Small intestine (tissue), 16 donors: ENCODE results near the gene FBF1. TPM values are rescaled to one million over a fixed set of nuclear protein-coding genes. Genes with fewer than 3 reads are reported as not detected.
A peak's percentile ranks its signal among the peaks of the same experiment; 100 is the strongest.

Experiments
- DNase-seq, 2 donors: peaks; one replicate each; pipeline versions ENCODE4 v3.0.0 to v3.0.0-alpha.2; 2013
- FAIRE-seq: peaks from 2 replicates; lab custom pipeline; 2012; peaks lifted over from hg19 to GRCh38; lab: Jason Lieb, UNC
- H3K27ac ChIP-seq, 3 donors: one replicate each; pipeline ENCODE4 v1.5.1; 2013; ENCODE audit warnings: low read length in 2 of 3, mild to moderate bottlenecking in 2 of 3, control low read depth in 1 of 3, inconsistent platforms in 1 of 3, low read depth in 1 of 3, moderate library complexity in 1 of 3
- H3K27me3 ChIP-seq, 3 donors: one replicate each; pipeline ENCODE4 v1.6.1; 2013; ENCODE audit warnings: low read length in 3 of 3, inconsistent platforms in 1 of 3; ENCODE audit not compliant: control insufficient read depth in 3 of 3, insufficient read depth in 3 of 3
- H3K36me3 ChIP-seq, 3 donors: one replicate each; pipeline ENCODE4 v1.6.1; 2013; ENCODE audit warnings: low read length in 3 of 3, inconsistent platforms in 1 of 3, low read depth in 1 of 3, mild to moderate bottlenecking in 1 of 3, moderate library complexity in 1 of 3; ENCODE audit not compliant: control insufficient read depth in 3 of 3, insufficient read depth in 2 of 3
- H3K4me1 ChIP-seq, 3 donors: one replicate each; pipeline ENCODE4 v1.6.1; 2013; ENCODE audit warnings: low read length in 2 of 3, inconsistent platforms in 1 of 3, low read depth in 1 of 3, mild to moderate bottlenecking in 1 of 3, moderate library complexity in 1 of 3; ENCODE audit not compliant: control insufficient read depth in 3 of 3, insufficient read depth in 2 of 3
- H3K4me3 ChIP-seq, 3 donors: one replicate each; pipeline ENCODE4 v1.5.1; 2013; ENCODE audit warnings: low read length in 3 of 3, control low read depth in 1 of 3, inconsistent platforms in 1 of 3, low read depth in 1 of 3, mild to moderate bottlenecking in 1 of 3, moderate library complexity in 1 of 3
- H3K9me3 ChIP-seq, 2 donors: one replicate each; pipeline ENCODE4 v1.6.1; 2013; ENCODE audit warnings: low read depth in 1 of 2, low read length in 1 of 2; ENCODE audit not compliant: control insufficient read depth in 2 of 2, insufficient read depth in 1 of 2
- WGBS, 3 donors: extraction: QIAGEN DNeasy Blood & Tissue Kit; methylation state at CpG; one replicate each; pipeline ENCODE4 v1.1.7; 2013; 5-methylcytosine and 5-hydroxymethylcytosine counted together
- long read RNA-seq, 10 donors: transcript quantifications; one replicate each; lab custom pipeline, GENCODE V29; 2026
- polyA plus RNA-seq, 4 donors: library from polyadenylated mRNA; stranded (reverse) in 3 of 4; unstranded in 1 of 4; fragments of 200-250 nt in 3 of 4; fragments of 120-200 nt in 1 of 4; gene quantifications; one replicate each; pipeline versions ENCODE4 v1.2.1 to v1.2.3, GENCODE V29; 2013
- donor health status: healthy with polysubstance abuse.
- donor health status: control.
- donor health status: control.
- donor health status: Bipolar disorder and iron deficiency.
- donor health status: healthy.

Gene FBF1, protein sequence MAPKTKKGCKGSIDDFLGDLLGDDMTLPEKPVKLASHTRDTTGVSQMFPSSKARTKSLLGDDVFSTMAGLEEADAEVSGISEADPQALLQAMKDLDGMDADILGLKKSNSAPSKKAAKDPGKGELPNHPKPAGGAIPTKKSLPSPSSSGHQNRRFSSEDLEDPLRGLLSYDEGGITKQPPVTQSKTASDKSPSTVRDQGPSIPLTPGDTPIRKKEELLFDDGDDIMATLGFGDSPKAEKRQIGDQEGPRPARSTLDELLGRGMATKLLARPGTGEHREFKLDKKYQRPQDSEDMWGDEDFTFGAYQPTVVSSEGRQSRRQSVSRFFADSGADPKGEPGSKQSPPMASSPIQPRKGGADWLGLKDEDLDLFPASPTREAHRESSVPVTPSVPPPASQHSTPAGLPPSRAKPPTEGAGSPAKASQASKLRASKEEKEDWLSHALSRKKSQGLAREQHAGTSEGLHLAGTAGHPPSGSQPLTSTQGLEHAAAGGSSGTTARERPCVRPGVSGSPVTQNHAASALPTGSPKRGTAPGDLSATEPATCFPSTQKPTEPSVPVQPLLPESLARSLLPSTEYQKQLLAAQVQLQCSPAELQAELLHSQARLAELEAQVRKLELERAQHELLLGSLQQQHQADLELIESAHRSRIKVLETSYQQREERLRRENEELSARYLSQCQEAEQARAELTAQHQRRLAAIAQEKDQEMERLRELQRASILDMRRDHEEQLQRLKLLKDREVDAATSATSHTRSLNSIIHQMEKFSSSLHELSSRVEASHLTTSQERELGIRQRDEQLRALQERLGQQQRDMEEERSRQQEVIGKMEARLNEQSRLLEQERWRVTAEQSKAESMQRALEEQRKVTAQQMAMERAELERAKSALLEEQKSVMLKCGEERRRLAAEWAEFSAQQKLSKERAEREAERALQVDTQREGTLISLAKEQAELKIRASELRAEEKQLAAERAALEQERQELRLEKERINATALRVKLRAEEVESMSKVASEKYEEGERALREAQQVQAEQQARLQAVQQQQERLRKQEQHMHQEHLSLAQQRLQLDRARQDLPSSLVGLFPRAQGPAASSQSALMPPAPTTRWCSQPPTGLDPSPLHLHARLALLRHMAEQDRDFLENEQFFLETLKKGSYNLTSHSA
- 10 to 100 TPM in 1 of 4 donors, 1 to 10 TPM in 3; 2.2 to 45.7 (median 5.4) TPM for polyA plus RNA-seq
- long read RNA-seq, donor 1: 0 reads
- long read RNA-seq, donor 2: 0 reads
- long read RNA-seq, donor 3: 0 reads
- long read RNA-seq, donor 4: 0 reads
- long read RNA-seq, donor 5: 0 reads
- long read RNA-seq, donor 6, partial matches to known transcripts: 6 of 6 reads
- long read RNA-seq, donor 6, other reads (novel, unspliced or antisense): 0 of 6 reads
- long read RNA-seq, donor 7: 0 reads
- long read RNA-seq, donor 8: 0 reads
- long read RNA-seq, donor 9: 0 reads
- long read RNA-seq, donor 10: 0 reads

DNA sequence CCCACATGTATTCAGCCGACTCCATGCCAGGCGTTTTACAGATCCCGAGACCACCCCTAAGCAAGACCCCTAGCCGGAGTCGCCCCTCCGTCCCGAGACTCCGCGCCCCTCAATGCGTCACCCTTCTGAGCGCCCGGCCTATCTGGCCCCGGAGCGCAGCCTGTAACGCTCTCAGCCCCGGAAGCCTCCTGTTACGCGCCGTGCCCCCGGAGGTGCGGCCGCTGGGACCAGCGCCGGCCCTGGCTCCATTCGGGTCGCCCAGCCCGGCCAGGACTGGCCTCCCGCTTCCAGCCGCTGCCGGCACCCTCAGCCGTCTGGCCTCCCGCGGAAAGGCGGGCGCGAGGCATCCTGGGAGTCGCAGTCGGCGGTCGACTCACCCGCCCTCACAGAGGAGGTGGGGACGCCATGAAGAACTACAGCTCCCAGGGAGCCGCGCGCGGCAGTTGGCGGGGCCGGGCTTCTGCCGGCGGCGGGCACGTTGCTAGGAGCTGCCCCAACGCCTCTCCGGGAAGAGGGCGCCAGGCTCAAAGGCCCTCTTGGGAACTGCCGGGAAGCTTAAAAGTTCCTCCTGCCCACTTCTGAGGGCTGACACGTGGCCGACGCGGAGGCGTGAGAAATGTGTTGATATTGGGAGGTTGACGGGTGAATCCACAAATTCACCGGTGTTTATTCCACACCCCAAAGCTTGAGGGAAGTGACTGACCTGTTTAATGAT is at the start of gene FBF1:
TSS of gene FBF1 (minus strand) at position 316 of the 715 bp plus-strand sequence. CDS start 2,893 bp downstream, outside the sequence.
- peak within 1 kb of the TSS; percentile 66 to 95 (median 86) for H3K4me3 ChIP-seq
- WGBS, 3 donors: 0% methylated on average over 55 to 63 of the region's 63 CpGs
- H3K27me3 ChIP-seq: no peaks in the 10 kb centered on the region
- DNase-seq: peak; percentile 96 to 97
- peaks cover 0 to 8% (median 0%) of the 10 kb centered on the region in 3 donors for H3K4me1 ChIP-seq
- no peak for FAIRE-seq
- H3K9me3 ChIP-seq: no peaks in the 10 kb centered on the region
- H3K36me3 ChIP-seq: peaks cover 2 to 19% (median 2%) of the 10 kb centered on the region in 3 donors
- H3K27ac ChIP-seq: peak within 1 kb of the TSS; percentile 12 to 74 (median 72)

DNA sequence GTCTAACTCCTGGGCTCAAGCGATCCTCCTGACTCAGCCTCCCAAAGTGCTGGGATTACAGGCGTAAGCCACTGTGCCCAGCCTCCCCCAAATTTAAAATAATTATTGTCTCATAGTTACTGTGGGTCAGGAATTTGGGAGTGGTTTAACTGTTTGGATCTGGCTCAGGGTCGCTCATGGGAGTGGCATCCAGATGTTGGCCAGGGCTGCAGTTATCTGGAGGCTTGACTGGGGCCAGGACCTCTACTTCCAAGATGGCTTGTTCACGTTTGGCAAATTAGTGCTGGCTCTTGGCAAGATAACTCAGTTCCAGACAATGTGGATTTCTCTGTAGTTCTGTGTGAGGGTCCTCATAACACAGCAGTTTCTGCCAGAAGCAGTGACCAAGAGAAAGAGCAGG is 46.2 kb upstream of the FBF1 start:
- H3K9me3 ChIP-seq: no peaks in the 10 kb centered on the region
- peaks cover 0 to 20% (median 3%) of the 10 kb centered on the region in 3 donors for H3K4me1 ChIP-seq
- peaks cover 3 to 43% (median 5%) of the 10 kb centered on the region in 3 donors for H3K36me3 ChIP-seq
- no peak overlapping the region for H3K4me3 ChIP-seq
- FAIRE-seq (no peak), DNase-seq (no peak)
- WGBS, 3 donors: 82 to 90% (median 83%) methylated on average over 4 of the region's 4 CpGs
- no peaks in the 10 kb centered on the region for H3K27me3 ChIP-seq
- no peak overlapping the region for H3K27ac ChIP-seq

DNA sequence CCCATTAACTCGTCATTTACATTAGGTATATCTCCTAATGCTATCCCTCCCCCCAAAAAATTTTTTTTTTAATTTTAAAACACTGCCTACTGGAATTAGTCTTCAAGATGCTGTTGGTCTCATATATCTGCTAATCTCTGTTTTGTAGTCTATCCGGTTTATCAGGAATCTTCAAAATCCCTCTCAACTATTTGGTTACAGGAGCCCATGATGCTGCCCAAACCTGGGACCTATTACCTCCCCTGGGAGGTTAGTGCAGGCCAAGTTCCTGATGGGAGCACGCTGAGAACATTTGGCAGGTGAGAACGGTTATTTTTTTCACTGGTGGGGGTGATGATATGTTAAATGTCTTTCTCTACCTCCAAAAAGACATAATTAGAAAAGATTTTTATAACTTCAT is 45.1 kb upstream of the FBF1 start:
- Histone ChIP-seq H3K9me3 (no peaks in the 10 kb centered on the region), H3K27me3 (no peaks in the 10 kb centered on the region), H3K4me1 (peaks cover 0 to 28% (median 3%) of the 10 kb centered on the region in 3 donors), H3K4me3 (no peak overlapping the region), H3K36me3 (peaks cover 2 to 35% (median 3%) of the 10 kb centered on the region in 3 donors), H3K27ac (no peak overlapping the region)
- no peak for FAIRE-seq
- WGBS, 3 donors: 88 to 96% (median 92%) methylated on average over 4 of the region's 4 CpGs
- DNase-seq: no peak

DNA sequence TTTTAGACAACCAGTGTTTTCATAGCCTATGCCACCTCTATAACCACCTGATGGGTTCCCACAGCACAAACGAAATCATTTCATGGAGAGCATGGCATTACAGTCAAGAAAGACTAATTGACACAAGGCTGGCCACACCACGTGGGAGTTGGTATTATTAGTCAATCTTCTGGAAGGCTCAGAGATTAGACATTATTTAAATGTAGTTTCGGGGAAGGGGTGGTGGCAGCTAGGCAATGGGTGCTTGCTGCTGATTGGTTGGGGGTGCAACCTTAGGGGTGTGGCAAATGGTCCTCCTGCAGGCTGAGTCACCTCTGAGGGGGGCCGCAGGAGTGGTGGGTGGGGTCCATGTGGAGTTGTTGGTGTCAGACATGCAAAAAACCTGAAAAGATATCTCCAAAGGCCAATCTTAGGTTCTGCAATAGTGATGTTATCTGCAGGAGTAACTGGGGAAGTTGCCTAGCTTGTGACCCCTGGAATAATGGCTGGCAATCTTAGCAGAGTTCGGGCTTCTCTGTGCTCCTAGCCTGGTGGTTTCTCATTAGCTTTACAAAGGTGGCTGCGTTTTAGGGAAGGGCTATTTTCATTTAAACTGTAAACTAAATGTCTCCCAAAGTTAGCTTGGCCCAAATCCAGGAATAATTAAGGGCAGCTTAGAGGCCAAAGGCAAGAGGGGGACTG is 42.8 kb upstream of the FBF1 start:
- Histone ChIP-seq H3K4me1 (peaks cover 0 to 39% (median 3%) of the 10 kb centered on the region in 3 donors), H3K36me3 (peaks cover 0 to 17% (median 3%) of the 10 kb centered on the region in 3 donors), H3K27me3 (no peaks in the 10 kb centered on the region), H3K9me3 (no peaks in the 10 kb centered on the region), H3K27ac (peak overlapping the region in 1 of 3 donors; percentile 37), H3K4me3 (no peak overlapping the region)
- WGBS, 3 donors: 45 to 59% (median 51%) methylated on average over 6 of the region's 6 CpGs
- DNase-seq (peak in 1 of 2 donors; percentile 52), FAIRE-seq (no peak)

DNA sequence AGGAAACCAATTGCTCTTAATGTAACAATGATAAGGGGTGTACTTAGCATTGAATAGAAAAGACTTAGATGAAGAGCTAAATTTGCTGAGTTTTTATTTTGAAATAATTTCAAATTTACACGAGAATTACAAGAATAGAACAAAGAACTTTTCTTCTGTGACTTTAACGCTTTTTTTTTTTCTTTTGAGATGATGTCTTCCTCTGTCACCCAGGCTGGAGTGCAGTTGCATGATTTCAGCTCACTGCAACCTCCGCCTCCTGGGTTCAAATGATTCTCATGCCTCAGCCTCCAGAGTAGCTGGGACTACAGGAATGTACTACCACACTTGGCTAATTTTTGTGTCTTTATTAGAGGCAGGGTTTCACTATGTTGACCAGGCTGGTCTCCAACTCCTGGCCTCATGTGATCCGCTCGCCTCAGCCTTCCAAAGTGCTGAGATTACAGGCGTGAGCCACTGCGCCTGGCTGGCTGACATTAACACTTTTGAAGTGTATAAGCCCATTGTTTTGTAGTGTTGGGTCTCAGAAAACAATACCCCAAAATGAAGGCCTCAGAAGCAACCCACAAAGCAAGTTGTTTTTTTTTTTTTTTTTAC is 40.3 kb upstream of the FBF1 start:
- no peak for DNase-seq
- Histone ChIP-seq H3K27me3 (no peaks in the 10 kb centered on the region), H3K4me1 (peaks cover 0 to 52% (median 3%) of the 10 kb centered on the region in 3 donors), H3K36me3 (peaks cover 0 to 14% (median 0%) of the 10 kb centered on the region in 3 donors), H3K9me3 (no peaks in the 10 kb centered on the region), H3K4me3 (no peak overlapping the region), H3K27ac (peak overlapping the region in 1 of 3 donors; percentile 92)
- no peak for FAIRE-seq
- 85 to 92% (median 88%) methylated on average over 7 of the region's 7 CpGs for WGBS, 3 donors

DNA sequence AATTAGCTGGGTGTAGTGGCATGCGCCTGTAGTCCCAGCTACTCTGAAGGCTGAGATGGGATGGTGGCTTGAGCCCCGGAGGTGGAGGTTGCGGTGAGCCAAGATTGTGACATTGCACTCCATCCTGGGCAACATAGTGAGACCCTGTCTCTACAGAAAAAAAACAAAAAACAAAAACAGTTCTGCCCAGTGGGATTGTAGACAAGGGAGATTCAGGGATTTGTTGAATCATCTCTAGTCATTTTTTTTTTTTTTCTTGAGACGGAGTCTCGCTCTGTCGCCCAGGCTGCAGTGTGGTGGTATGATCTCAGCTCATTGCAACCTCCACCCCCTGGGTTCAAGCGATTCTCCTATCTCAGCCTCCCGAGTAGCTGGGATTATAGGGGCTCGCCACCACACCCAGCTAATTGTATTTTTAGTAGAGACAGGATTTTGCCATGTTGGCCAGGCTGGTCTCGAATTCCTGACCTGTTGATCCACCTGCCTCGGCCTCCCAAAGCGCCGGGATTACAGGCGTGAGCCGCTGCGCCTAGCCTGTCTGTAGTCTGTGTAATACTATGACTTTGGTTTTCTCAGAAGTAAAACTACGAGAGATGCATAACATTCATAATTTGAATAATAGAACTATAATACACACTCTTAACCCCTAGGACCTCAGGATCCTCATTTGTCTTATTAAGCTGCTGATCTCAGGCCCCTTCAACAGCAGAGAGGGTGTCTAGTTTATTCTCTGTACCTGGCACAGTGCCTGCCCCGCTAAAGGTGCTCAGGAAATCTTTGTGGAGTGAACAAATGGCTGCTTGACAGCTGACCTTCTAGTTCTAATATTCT is 39.6 kb upstream of the FBF1 start:
- WGBS, 3 donors: 72 to 80% (median 74%) methylated on average over 18 of the region's 18 CpGs

More for the DNA sequence above, 39.6 kb upstream of the FBF1 start:
- H3K4me1 ChIP-seq: peaks cover 0 to 55% (median 3%) of the 10 kb centered on the region in 3 donors
- H3K27ac ChIP-seq: peak overlapping the region; percentile 92 to 98 (median 95)
- DNase-seq (no peak), FAIRE-seq (no peak)
- H3K9me3 ChIP-seq: no peaks in the 10 kb centered on the region
- H3K4me3 ChIP-seq: peak overlapping the region in 2 of 3 donors; percentile 69 to 84
- no peaks in the 10 kb centered on the region for H3K27me3 ChIP-seq
- H3K36me3 ChIP-seq: peaks cover 0 to 13% (median 0%) of the 10 kb centered on the region in 3 donors
